ENCODE results near the gene ANAPC4.
"Not testable (repeated sequence)": the region's sequence is repeated elsewhere in the genome, so short reads cannot be mapped to it uniquely, and the experiment has no call there.

ANAPC4 gene
- 13.1 to 64.4 (median 37.2) reads per million in 17 experiments for total RNA-seq

- DNase-seq: peak; percentile 95 to 98 (median 96)
Observed at GRCh38 chr4:25376754-25377571, at the start of gene ANAPC4. Gene ANAPC4, plus strand, starts transcription at chr4:25377263. Its CDS starts 165 bp downstream, at chr4:25377428.

- DNase-seq: not testable (repeated sequence)
Observed at GRCh38 chr4:25328463-25328862, 48.6 kb upstream of the ANAPC4 start.

GRCh38 chr4:25330335-25330734 lies 46.7 kb upstream of the ANAPC4 start:
- DNase-seq: no peak

GRCh38 chr4:25330905-25331808 lies 45.9 kb upstream of the ANAPC4 start:
- peak in 3 of 4 experiments; percentile 12 to 30 (median 15) for DNase-seq

- DNase-seq: no peak
Observed at GRCh38 chr4:25343671-25344070, 33.4 kb upstream of the ANAPC4 start.

- DNase-seq: no peak
Observed at GRCh38 chr4:25345744-25346143, 31.3 kb upstream of the ANAPC4 start.

GRCh38 chr4:25346913-25347312 lies 30.1 kb upstream of the ANAPC4 start:
- DNase-seq: peak in 2 of 4 experiments; percentile 14 to 17

- DNase-seq: no peak
Observed at GRCh38 chr4:25347473-25347872, 29.6 kb upstream of the ANAPC4 start.

- DNase-seq: no peak
Observed at GRCh38 chr4:25347971-25348370, 29.1 kb upstream of the ANAPC4 start.

GRCh38 chr4:25350561-25350960 lies 26.5 kb upstream of the ANAPC4 start:
- no peak for DNase-seq

- no peak for DNase-seq
Observed at GRCh38 chr4:25351777-25352416, 25.2 kb upstream of the ANAPC4 start.

GRCh38 chr4:25356068-25356467 lies 21.0 kb upstream of the ANAPC4 start:
- DNase-seq: no peak

GRCh38 chr4:25358515-25359275 lies 18.4 kb upstream of the ANAPC4 start:
- DNase-seq: no peak

GRCh38 chr4:25361253-25361652 lies 15.8 kb upstream of the ANAPC4 start:
- no peak for DNase-seq

- DNase-seq: peak; percentile 34 to 77 (median 64)
Observed at GRCh38 chr4:25367004-25367621, 9.9 kb upstream of the ANAPC4 start.

GRCh38 chr4:25367877-25368276 lies 9.2 kb upstream of the ANAPC4 start:
- DNase-seq: no peak

- no peak for DNase-seq
Observed at GRCh38 chr4:25368315-25368714, 8.7 kb upstream of the ANAPC4 start.

- no peak for DNase-seq
Observed at GRCh38 chr4:25370242-25370641, 6.8 kb upstream of the ANAPC4 start.

- DNase-seq: not testable (repeated sequence)
Observed at GRCh38 chr4:25372549-25372948, 4.5 kb upstream of the ANAPC4 start.

- peak in 3 of 4 experiments; percentile 7 to 31 (median 24) for DNase-seq
Observed at GRCh38 chr4:25377572-25378436, 741 bp downstream of the ANAPC4 start.

GRCh38 chr4:25378437-25378743 lies 1.3 kb downstream of the ANAPC4 start:
- no peak for DNase-seq

All from suppressor macrophage (primary cell).